GM19455 (cell line): Measurements from ENCODE around the gene ZNF423.

Experiments used
- ATAC-seq: cut with Tn5 transposase; IDR thresholded peaks from one replicate; pipeline ENCODE4 v1.9.1; 2021; ENCODE audit not compliant: unreplicated experiment

ZNF423 gene

DNA sequence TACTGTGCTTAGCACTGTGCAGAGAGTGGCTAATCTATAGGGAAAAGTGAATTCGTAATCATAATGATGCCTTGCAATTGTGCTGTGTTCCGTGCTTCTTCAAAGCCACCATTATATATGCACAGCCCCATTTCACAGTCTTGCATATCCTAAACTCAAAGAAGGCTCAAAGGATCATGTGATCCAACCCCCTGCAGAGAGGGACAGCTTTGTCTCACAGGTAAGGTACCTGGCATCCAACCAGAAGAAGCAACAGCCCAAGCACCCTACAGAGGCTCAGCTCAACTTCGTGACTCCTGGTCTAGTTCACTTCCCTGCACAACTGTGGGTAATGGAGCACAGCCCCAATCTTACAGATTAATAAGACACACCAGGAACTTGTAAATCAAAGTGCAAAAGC, 124.0 kb downstream of the ZNF423 start:
- ATAC-seq = no peak

DNA sequence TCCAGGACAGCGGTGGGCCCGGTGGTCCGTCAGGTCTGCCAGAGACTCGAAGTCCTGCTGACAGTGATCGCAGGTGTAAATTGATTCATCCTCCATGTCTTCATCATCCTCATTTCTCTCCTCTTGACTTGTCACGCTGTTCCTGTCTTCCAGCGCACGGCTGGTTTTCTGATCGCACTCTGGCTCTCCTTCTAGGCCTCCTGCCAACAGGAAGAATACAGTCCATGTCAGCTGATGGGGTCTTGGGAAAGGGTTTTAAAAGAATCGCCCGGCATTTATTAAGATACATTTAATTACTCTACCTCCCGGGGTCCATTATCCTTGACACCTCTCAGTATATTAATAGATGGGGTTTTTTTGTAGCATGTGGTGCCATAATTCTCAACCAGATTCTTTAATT, 125.1 kb downstream of the ZNF423 start:
- no peak for ATAC-seq

DNA sequence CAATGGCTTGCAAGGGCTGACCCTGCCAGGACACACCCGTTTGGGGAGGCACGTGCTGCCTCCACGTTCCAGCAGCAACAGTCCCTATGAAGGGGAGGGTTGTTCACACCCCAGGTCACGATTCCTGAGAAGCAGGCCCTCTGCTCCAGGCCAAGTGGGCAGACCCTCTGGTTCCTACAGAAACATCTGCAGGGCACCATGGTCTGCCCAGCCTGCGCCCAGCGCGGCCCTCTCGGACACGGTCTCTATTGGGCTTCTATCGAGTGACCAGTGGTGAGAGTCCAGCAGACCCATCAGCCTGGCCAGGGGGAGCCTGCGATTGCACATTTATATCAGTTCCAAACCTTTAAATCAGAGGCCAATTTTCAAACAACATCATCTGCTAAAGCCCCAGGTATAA, 128.3 kb downstream of the ZNF423 start:
- no peak for ATAC-seq

DNA sequence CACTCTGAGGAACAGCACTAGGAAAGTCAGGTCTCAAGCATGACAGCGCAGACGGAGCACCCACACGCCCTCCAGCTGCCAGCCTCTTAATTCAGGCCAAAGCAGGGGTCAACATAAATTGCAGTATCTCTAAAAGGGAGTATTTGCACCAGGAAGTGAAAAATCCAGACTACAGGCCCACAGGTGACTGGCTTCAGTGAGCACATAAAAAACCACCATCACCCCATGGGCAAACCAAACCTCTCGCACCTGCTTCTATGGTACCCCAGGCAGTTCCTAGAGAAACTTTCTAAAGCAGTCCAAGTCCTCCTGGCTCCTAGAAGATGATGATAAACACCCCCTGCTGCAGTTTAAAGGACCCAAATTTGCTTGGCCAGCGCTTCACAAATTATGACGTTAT, 129.8 kb downstream of the ZNF423 start:
- ATAC-seq = no peak

DNA sequence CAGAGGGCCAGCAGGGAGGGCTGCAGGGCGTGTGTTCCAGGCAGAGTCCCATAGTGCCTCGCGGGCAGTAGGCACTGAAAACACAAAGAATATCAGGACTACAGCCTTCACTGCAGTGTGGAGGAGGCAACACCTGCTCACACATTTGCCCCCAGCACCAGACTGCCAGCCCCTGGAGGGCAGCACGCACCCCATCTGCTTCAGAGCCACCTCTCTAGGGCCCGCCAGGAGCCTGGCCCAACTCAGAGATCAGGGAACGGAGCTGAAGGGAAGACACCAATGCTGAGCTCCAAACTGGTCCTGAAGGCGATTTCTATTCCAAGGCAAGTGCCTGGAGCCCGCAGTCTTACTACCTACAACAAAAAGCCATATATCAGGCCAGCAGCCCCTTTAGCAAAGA, 130.3 kb downstream of the ZNF423 start:
- no peak for ATAC-seq

DNA sequence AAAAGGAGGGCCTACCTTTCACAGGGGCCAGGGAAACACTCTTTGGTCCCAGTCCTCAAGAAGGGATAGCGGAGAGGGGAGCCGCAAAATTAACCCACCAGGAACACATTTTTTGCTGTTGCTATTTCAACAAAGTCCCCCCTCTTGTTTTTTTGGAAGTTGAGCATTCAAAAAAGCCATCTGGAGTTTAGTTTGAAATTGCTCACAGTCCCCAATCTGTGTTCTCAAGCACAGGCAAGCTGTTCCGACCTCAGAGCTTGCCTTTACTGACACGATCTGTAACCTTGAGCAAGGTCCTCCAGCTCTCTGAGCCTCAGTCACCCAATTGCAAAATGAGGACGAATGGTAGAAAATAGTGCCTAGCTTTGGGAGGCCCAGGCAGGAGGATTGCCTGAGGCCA, 131.1 kb downstream of the ZNF423 start:
- ATAC-seq = no peak

DNA sequence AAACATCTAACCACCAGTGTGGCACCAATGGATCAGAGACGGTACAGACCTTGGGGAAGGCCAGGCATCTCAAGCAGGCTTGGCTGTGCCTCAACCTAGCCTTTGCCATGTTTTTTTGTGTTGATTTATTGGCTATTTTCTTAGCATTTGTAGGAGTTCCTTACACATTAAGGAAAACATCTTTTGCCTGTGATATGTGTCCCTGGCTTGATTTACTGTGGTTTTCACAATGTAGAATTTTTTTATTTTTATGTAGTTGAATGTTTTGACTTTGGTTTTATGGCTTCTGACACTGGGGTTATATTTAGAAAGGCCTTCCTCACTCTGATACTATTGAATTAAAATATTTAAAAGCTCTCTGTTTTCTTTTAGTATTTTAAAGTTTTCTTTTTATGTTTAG, 132.6 kb downstream of the ZNF423 start:
- ATAC-seq = no peak

DNA sequence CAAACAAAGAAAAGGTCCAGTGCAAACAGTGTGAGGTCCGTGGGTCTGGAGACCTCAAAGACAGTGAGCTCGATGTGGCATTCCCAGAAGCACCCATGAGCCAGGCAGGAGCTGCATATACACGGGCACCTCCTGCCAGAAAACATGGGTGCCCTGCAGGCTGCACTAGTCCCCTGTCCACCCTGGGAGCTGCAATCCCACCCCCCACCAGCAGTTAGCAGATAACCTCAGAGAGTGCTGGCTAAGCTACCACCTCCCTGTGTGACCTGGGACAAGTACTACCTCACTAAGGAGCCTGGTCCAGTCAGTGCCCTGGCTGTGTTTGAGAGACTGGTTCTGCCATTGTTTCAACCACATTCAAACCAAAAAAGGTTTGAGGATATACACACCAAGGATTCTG, 135.7 kb downstream of the ZNF423 start:
- no peak for ATAC-seq

DNA sequence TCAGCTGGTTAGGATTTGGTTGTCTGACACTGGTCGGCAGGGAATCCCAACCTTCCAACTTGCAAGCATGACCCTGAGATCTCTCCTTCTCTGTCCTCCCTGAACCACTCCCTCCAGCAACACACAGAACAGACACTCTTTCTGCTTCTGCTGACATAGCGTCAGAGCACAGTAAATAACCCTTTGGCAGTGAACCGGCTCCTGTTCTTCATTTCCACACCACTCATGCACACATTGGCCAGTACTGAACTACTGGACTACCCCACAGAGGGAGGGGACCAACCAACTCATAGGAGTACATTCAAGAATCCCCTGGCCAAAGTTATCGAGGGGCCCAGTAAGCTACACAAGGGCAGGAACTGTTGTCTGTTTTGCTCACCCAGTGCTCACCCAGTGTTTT, 138.2 kb downstream of the ZNF423 start:
- ATAC-seq = no peak

DNA sequence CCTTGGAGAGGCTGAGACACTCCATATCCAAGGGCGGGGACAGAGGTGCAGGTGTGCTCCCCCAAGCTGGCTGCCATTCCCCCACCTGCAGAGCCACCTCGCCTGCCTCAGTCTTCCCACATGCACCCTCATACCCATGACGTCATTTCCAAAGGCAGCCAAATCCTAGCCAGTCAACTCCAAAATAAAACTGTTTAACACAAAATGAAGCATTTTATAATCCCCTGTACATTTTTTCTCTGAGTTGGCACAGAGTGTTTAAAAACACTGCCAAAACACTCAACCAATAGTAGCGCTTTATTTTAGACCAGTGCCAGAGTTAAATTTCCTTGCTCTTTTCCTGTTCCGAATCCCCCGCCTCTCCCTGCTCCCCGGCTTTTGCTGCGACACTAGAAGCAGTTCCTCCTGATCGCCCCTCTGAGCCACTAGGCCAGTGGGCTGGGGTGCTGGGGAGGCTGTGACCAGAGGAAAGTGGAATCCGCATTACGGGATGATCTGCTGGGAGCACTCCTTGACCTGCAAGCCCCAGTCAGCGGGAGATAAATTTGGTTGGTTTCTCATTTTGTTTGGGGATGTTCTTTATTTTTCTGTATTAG, 139.5 kb downstream of the ZNF423 start:
- no peak for ATAC-seq

DNA sequence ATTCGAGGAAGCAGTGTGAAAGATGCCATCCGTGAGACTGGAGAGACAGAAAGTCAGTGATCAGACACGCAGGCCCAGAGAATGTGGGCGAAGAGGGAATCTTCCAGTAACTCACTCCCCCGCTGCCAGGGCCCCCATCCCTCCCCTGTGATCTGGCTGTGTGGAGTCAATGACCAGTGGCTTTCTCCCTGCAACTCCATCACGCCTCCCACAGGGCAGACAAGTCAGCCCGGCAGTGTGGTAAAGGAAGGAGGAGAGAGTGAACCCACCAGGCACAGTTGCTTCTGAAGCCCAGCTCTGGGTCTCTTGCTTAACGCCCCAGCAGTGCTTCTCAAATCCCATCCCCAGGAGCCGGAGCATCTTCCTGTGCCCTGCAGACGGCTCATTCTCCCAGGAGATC, 142.1 kb downstream of the ZNF423 start:
- no peak for ATAC-seq

DNA sequence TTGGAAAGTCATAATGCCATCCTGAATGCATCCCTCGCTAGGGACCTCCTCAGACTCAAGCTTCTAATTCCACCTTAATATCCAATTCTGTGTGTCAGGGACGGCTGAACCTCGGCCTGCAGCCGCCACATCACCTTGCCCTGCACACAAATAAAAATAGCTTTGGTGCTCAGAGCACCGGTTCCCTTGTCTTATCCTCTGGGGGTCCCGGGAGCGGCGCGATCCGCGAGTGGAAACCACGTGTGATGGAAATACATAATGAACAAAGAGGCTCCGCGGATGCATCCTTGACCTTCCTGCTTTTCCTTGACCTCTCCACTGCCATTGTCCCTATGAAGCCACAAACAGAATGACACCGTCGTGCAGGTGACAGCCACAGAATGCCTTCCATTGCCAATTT, 143.4 kb downstream of the ZNF423 start:
- ATAC-seq = no peak

DNA sequence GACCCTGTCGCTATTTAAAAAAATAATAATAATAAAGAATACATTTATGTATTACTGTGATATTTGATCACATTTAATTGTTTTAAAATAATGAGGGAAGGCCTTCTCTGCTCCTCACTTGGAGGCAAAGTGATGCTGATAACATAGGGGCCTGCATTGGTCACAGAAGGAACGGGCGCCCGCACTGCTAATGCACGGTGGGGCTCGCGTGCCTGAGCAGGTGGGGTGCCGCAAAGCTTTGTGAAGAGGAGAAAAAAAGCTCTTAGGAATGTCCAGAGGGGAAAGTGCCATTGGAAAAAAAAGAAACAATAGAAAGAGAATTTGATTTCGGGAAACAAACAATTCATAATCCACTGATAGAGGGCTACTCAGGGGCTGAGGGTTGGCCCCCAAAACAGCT, 143.8 kb downstream of the ZNF423 start:
- no peak for ATAC-seq

DNA sequence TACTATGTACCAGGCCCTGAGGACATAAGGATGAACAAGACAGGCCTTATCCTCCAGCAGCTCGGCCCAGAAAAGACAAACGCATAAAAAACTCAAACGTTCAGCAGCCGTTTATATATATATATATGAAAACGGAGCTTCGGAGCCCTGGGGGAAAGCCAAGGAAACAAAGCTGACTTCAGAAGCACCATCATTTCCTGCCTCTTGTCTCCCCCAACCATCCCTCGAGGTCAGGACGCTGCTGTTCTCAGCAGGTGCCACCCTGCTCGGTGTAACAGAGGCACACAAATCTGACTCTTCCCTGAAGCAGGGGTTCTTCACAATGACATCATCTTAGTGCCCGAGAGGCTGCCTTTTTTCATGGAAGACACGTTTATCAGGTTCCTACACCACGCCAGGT, 146.9 kb downstream of the ZNF423 start:
- no peak for ATAC-seq

DNA sequence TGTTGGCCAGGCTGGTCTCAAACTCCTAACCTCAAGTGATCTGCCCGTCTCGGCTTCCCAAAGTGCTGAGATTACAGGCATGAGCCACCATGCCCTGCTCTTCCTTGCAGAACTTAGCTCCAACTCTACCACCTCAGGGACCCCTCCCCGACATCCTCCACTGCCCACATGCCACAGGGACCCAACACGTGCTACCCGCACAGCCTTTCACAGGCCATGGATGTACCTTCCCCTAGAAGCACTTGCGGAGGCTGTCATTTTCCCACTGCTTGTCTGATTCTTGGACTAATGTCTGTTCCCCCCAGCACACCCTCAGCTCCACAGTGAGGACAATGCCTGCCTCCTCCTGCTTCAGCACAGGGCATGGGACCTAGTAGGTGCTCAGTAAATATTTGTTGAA, 147.4 kb downstream of the ZNF423 start:
- ATAC-seq = no peak

DNA sequence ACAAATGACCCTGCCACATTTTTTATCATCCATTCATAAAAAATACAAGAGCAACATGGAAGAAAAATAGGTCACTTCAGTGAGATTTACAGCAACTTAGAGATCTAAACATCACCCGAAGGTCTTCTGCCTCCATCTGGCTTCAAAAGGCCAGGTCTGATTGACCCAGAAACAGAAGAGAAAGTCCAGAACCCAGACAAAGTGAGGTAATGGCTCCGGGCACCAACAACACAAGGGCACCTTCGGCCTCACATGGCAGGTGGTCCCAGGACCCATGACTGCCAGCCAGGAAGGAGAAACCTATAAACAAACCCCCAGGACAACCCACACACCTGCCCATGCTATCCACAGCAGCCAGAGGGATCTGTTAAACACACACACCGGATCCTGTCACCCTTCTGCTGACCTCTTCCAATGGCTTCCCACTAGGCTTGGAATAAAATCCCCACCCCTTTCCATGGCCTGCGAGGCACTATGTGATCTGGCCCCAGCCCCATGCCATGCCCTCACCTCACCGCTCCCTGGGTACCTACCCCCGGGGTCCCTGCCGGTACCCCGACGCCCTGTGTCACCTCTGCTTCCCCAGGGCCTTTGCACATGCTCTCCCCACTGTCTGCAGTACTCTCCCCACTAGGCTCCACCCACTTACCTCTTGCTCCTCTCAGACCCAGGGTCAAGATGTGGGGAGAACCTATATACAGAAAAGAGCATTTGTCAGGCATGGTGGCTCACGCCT, 149.1 kb downstream of the ZNF423 start:
- ATAC-seq = no peak

DNA sequence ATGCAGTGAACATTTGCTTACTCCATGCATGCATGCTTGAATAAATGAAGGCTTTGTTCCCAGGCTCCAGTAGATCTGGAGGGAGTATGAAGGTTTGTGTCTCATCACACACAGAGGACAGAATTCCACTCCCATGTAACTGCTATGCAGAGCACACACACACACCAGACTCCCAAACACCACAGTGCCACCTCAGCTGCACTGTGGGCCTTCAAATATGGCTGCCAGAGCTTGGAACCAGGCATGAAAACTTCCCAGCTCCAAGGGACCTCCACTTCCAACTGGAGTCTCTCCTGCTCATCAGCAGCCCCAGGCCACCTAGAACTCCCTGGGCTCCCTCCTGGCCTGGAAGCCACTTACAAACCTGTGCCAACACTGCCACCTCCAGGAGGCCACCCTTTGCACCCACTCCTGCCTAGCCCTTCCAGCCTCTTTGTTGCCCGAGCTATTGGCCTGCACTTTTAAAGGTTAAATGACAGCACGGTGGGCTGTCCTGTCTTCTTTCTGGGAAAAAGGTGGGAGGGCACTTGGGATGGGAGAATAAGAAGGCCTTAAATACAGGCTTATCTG, 151.2 kb downstream of the ZNF423 start:
- ATAC-seq = no peak

DNA sequence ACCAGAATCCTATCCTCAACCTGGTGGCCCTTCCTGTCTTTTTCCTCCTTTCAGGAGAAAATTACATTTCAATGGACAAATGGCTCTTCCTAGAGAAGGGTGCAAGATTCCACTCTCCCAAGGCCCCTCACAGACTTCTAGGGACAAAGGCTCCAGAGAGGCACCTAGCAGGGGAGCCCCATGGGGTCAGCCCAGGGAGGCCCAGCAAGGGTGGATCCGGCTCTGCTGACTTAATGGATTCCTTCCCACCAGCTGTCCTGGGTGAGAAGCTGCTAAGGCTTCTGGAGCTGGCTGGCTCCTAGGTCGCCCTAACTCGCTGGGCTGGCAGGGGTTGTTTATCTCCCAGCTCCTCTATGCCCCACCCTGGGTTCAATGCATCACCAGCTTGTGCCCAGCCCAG, 152.4 kb downstream of the ZNF423 start:
- no peak for ATAC-seq

DNA sequence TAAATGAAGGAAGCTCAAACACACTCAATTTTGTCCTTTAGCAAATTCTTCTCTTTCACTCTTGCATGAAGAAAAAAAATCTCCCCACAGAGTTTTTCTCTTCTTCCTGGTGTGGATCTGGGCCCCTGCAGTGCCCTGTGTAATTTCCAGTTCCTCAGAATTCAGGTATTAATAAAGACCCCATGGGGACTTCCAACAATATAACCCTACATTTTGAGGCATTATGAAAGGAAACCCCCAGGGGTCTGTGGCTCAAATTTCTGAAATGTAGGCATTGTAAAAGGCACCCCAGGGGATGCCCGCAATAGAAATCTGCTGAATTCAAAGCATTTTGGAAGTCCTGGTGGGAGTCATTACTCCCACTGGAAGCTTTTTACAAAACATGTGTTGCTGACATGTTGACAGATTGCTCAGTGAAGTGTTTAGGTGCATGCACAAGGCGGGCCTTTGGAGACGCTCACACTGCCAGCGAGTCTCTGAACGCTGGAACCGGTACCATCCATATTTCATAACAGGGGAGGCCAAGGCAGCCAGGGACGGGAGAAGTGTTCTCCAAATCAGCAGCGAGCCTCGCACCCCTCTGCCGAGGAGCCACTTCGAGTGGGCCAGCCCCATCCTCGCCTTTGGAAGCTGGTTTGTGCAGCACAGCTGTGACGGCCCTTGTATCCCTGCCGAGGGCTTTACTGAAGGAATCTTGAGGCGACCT, 154.0 kb downstream of the ZNF423 start:
- ATAC-seq = no peak

DNA sequence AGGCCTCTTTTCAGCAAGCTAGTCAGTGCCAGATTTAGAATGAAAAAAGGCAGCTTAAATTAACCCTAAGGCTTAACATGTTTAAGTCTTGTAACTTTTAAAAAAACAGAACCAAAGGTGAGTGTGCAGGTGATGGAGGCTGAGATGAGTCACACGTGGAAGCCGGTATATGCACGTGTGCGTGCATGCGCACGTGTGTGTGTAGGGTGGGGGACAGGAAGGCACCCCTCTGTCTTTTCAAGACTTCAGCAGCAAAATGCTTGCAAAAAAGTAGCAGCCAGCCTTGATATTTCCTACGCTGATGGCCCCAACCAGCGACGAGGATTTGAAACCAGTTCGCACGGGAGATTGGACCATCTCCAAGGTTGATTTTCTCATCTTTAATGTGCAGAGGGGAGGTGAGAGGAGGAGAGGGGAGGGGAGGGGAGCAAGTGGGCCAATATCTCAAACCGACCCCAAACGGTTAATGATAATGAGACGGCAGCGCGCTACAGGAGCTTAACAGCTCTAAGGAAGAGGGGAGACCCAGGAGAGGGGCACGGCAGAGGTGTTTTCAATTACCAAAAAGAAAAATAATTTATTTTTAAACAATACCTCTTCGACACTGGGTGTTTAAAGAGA, 154.7 kb downstream of the ZNF423 start:
- ATAC-seq = no peak

DNA sequence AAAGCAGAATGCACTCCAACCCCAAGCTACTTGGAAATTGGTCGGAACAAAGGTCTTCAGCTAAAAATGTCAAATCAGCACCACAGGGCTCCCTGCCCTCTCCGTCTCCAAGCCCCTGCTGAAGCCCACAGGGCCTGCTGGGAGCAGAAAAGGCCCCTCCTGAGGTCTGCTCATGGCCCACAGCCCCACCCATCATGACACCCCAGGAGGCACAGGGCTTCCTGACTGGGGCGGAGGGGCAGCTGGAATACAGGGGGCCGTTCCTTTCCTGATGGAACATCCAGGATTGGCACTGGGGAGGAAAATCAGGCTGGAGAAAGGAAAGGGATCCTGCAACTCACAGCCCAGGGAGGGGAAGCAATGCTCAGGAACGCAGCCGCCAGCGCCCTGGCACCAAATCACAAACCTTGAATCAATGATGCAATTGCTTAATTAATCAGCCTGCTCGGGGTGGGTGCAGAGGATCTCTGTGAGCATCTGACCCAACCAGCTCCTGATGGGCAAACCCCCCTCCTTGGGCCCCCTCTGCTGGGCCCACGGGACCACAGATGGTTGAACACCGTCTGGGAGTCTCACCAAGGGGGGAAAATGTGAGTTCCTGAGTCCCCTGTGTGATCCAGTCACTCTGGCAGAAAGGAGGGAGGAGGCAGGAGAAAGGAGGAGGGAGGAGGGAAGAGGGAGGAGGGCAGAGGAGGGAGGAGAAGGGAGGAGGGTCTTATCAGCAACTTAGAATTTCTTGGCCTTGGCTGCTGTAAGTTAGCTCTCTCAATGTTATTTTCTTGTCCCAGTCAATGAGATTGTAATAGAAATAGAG, 155.5 kb downstream of the ZNF423 start:
- no peak for ATAC-seq
